GM21515 (cell line): ENCODE results near the gene C9orf50.
"Not testable (repeated sequence)": the region's sequence is repeated elsewhere in the genome, so short reads cannot be mapped to it uniquely, and the experiment has no call there.

Experiments used
- ATAC-seq: cut with Tn5 transposase; IDR thresholded peaks from one replicate; pipeline ENCODE4 v1.9.1; 2021; ENCODE audit not compliant: unreplicated experiment

C9orf50 gene

GRCh38 chr9:129648092-129648763, 27.3 kb upstream of the C9orf50 start:
- no peak for ATAC-seq

- ATAC-seq = no peak
Observed at GRCh38 chr9:129647635-129648034, 26.7 kb upstream of the C9orf50 start.

- no peak for ATAC-seq
Observed at GRCh38 chr9:129646654-129647053, 25.8 kb upstream of the C9orf50 start.

- ATAC-seq = no peak
Observed at GRCh38 chr9:129646252-129646651, 25.4 kb upstream of the C9orf50 start.

- no peak for ATAC-seq
Observed at GRCh38 chr9:129644902-129645301, 24.0 kb upstream of the C9orf50 start.

GRCh38 chr9:129644365-129644764, 23.5 kb upstream of the C9orf50 start:
- ATAC-seq = no peak

- no peak for ATAC-seq
Observed at GRCh38 chr9:129643706-129644105, 22.8 kb upstream of the C9orf50 start.

GRCh38 chr9:129641750-129642585, 21.1 kb upstream of the C9orf50 start, which contains the start of gene ASB6:
TSS of gene ASB6 (minus strand) at chr9:129642151. CDS start at chr9:129641999, 152 bp downstream.
- peak; percentile 81 for ATAC-seq

GRCh38 chr9:129640871-129641749, 20.2 kb upstream of the C9orf50 start:
- no peak for ATAC-seq

- ATAC-seq = no peak
Observed at GRCh38 chr9:129640086-129640870, 19.4 kb upstream of the C9orf50 start.

- no peak for ATAC-seq
Observed at GRCh38 chr9:129639756-129640085, 18.8 kb upstream of the C9orf50 start.

- no peak for ATAC-seq
Observed at GRCh38 chr9:129639034-129639630, 18.2 kb upstream of the C9orf50 start.

- no peak for ATAC-seq
Observed at GRCh38 chr9:129637673-129638439, 17.0 kb upstream of the C9orf50 start.

- ATAC-seq = no peak
Observed at GRCh38 chr9:129637102-129637501, 16.2 kb upstream of the C9orf50 start.

GRCh38 chr9:129636343-129636742, 15.4 kb upstream of the C9orf50 start:
- ATAC-seq = not testable (repeated sequence)

GRCh38 chr9:129635099-129636065, 14.5 kb upstream of the C9orf50 start:
- no peak for ATAC-seq

- no peak for ATAC-seq
Observed at GRCh38 chr9:129633848-129634247, 12.9 kb upstream of the C9orf50 start.

- no peak for ATAC-seq
Observed at GRCh38 chr9:129633207-129633606, 12.3 kb upstream of the C9orf50 start.
